ENCODE measurements around the gene IDH3G. TPM values are rescaled to one million over a fixed set of nuclear protein-coding genes. Genes with fewer than 3 reads are reported as not detected.

Gene IDH3G
- total and polyA plus RNA-seq, 2 donors (not counting 3 experiments of a cell fraction or from before 2014, with no cell fraction given): 57.7 to 116 TPM

GRCh38 chrX:153738056-153738605 is 56.0 kb downstream of the IDH3G start:
- no TSS peak for BruUV-seq (replicated peaks)
- POLR2A ChIA-PET: no interaction called here
- Histone ChIP-seq H3K9me1 (replicated peaks; ENCODE audit: control insufficient read depth, extremely low read depth, insufficient read depth, low read length) (no peaks in the 10 kb centered on the region), H3K9me3 (replicated peaks; ENCODE audit: control insufficient read depth, insufficient read depth, low read length) (no peaks in the 10 kb centered on the region), H3K4me3 (replicated peaks in 1 of 3; ENCODE audit: insufficient read depth in 1 of 3, low read depth in 1 of 3, low read length in 3 of 3) (no peak overlapping the region), H3K27ac (ENCODE audit: insufficient read depth, low read depth, low read length) (no peak overlapping the region), H3K9ac (replicated peaks; ENCODE audit: extremely low read depth, insufficient read depth, low read length) (no peak overlapping the region), H3K27me3 (ENCODE audit: control insufficient read depth in 2 of 2, insufficient read depth in 2 of 2, low read length in 2 of 2) (no peaks in the 10 kb centered on the region), H3K79me2 (ENCODE audit: control insufficient read depth, insufficient read depth, low read length) (no peaks in the 10 kb centered on the region), H3K4me2 (ENCODE audit: insufficient read depth, low read length) (no peak overlapping the region), H3K4me1 (ENCODE audit: control insufficient read depth, extremely low read depth, insufficient read depth, low read length) (no peaks in the 10 kb centered on the region), H2AFZ (ENCODE audit: low read depth, low read length) (no peak overlapping the region), H4K20me1 (replicated peaks; ENCODE audit: control insufficient read depth, extremely low read depth, insufficient read depth, low read length) (no peaks in the 10 kb centered on the region), H3K36me3 (ENCODE audit: control insufficient read depth in 2 of 2, extremely low read depth in 1 of 2, insufficient read depth in 2 of 2, low read length in 2 of 2) (no peaks in the 10 kb centered on the region)
- dilution Hi-C loops (cut with MboI; ENCODE audit: extremely low pct_ligation_motif_present, low sequenced_read_pairs): no loop called here
- DNase-seq (ENCODE audit: low read depth, low spot score) (no peak), FAIRE-seq (no peak)
- CTCF ChIA-PET: no interaction called here
- intact Hi-C loops (cut with micrococcal nuclease): no loop called here
- no peak for TF ChIP-seq MAX (IDR thresholded peaks at IDR 0.05; ENCODE audit: insufficient read depth, insufficient read length)
- no peak for TF ChIP-seq FOS (IDR thresholded peaks at IDR 0.05; ENCODE audit: borderline replicate concordance, insufficient read depth, low read length)
- TF ChIP-seq POLR2AphosphoS5 (IDR thresholded peaks at IDR 0.05; ENCODE audit: insufficient read depth, low read depth, low read length): no peak
- no peak for TF ChIP-seq CTCF (IDR thresholded peaks at IDR 0.05; ENCODE audit: extremely low read depth in 1 of 2, insufficient read depth in 1 of 2, low read depth in 1 of 2, low read length in 2 of 2)
- no peak for TF ChIP-seq GATA2 (IDR thresholded peaks at IDR 0.05; ENCODE audit: insufficient read depth, insufficient read length, low read depth, low read length)

Data from endothelial cell of umbilical vein (primary cell).